HEK293 (cell line): ENCODE results near the gene CHST12.

Experiments used
- CTCF ChIA-PET: fragments of 350-600 bp; formaldehyde crosslinking; extraction: SDS; loops from one replicate; lab custom pipeline; 2021; ENCODE audit warnings: antibody characterized with exemption; lab: Yijun Ruan, JAX
- POLR2A ChIA-PET: fragments of 300-600 bp; formaldehyde crosslinking; extraction: SDS; loops from one replicate; lab custom pipeline; 2020; ENCODE audit warnings: antibody characterized with exemption, inconsistent platforms; lab: Yijun Ruan, JAX
- H3K27ac ChIP-seq: fragments of 200-500 bp; sonication (Bioruptor generic); 2 replicates; pipeline ENCODE4 v1.5.1; 2014; ENCODE audit warnings: low read depth, low read length, control low read depth, inconsistent platforms; ENCODE audit errors: extremely low read depth
- H3K36me3 ChIP-seq, 2 experiments: fragments of 200-500 bp in 1 of 2; sonication (Bioruptor generic) in 1 of 2; 1 replicate in 1 of 2; 2 replicates in 1 of 2; pipeline ENCODE4 v1.5.1; 2014 to 2017; ENCODE audit warnings: inconsistent platforms in 2 of 2, low read length in 2 of 2; ENCODE audit not compliant: control insufficient read depth in 2 of 2, insufficient read depth in 1 of 2
- H3K4me1 ChIP-seq: fragments of 200-500 bp; sonication (Bioruptor generic); 2 replicates; pipeline ENCODE4 v1.5.1; 2014; ENCODE audit warnings: mild to moderate bottlenecking, low read length, inconsistent platforms; ENCODE audit not compliant: control insufficient read depth, insufficient read depth
- H3K4me3 ChIP-seq: 2 replicates; pipeline ENCODE4 v1.5.1; 2011; ENCODE audit warnings: low read depth, mild to moderate bottlenecking, control low read depth, low read length, moderate library complexity
- H3K9me3 ChIP-seq: fragments of 200-500 bp; sonication (Bioruptor generic); 2 replicates; pipeline ENCODE4 v1.5.1; 2014; ENCODE audit warnings: low read depth, low read length, inconsistent platforms; ENCODE audit not compliant: control insufficient read depth, insufficient read depth
- GLI4 ChIP-seq: fragments of 450-650 bp; formaldehyde crosslinking; IDR thresholded peaks from 2 replicates; pipeline ENCODE4 v1.5.1; 2016; ENCODE audit warnings: missing biosample characterization, missing genetic modification characterization
- HOXD13 ChIP-seq: sonication (generic); formaldehyde crosslinking; IDR thresholded peaks from 2 replicates; pipeline ENCODE4 v1.8.0; 2022; ENCODE audit warnings: missing genetic modification reagents, borderline replicate concordance
- MZF1 ChIP-seq: fragments of 450-650 bp; formaldehyde crosslinking; IDR thresholded peaks from 2 replicates; pipeline ENCODE4 v1.5.1; 2017; ENCODE audit warnings: missing biosample characterization, missing genetic modification characterization, borderline replicate concordance
- PRDM10 ChIP-seq: fragments of 450-650 bp; formaldehyde crosslinking; IDR thresholded peaks from 2 replicates; pipeline ENCODE4 v1.5.1; 2016; ENCODE audit warnings: missing biosample characterization, missing genetic modification characterization
- WT1 ChIP-seq: fragments of 450-650 bp; formaldehyde crosslinking; IDR thresholded peaks from 2 replicates; pipeline ENCODE4 v1.5.1; 2016; ENCODE audit warnings: missing biosample characterization, missing genetic modification characterization
- ZBTB26 ChIP-seq: fragments of 450-650 bp; formaldehyde crosslinking; optimal IDR thresholded peaks from 2 replicates; pipeline ENCODE3; 2016; ENCODE audit warnings: missing biosample characterization, mild to moderate bottlenecking, missing genetic modification characterization
- ZNF184 ChIP-seq: fragments of 450-650 bp; IDR thresholded peaks from 2 replicates; pipeline ENCODE4 v1.5.1; 2018; ENCODE audit warnings: missing biosample characterization, mild to moderate bottlenecking, missing genetic modification characterization
- ZNF19 ChIP-seq: fragments of 450-650 bp; formaldehyde crosslinking; IDR thresholded peaks from 2 replicates; pipeline ENCODE4; 2016; ENCODE audit warnings: missing biosample characterization, missing genetic modification characterization, low read depth
- ZNF214 ChIP-seq: fragments of 450-650 bp; formaldehyde crosslinking; IDR thresholded peaks from 2 replicates; pipeline ENCODE4 v1.5.1; 2017; ENCODE audit warnings: missing biosample characterization, mild to moderate bottlenecking, missing genetic modification characterization, borderline replicate concordance
- ZNF341 ChIP-seq: fragments of 450-650 bp; formaldehyde crosslinking; IDR thresholded peaks from 2 replicates; pipeline ENCODE4; 2016; ENCODE audit warnings: low read depth, missing biosample characterization, missing genetic modification characterization
- ZNF350 ChIP-seq: fragments of 450-650 bp; formaldehyde crosslinking; IDR thresholded peaks from 2 replicates; pipeline ENCODE4 v1.5.0; 2017; ENCODE audit warnings: missing biosample characterization, mild to moderate bottlenecking, missing genetic modification characterization
- ZNF366 ChIP-seq: fragments of 450-650 bp; formaldehyde crosslinking; conservative IDR thresholded peaks from 2 replicates; pipeline ENCODE4 v1.5.1; 2016; ENCODE audit warnings: missing biosample characterization, missing genetic modification characterization
- ZNF510 ChIP-seq: fragments of 450-650 bp; formaldehyde crosslinking; IDR thresholded peaks from 2 replicates; pipeline ENCODE4 v1.5.1; 2018; ENCODE audit warnings: mild to moderate bottlenecking, missing genetic modification characterization, missing biosample characterization; ENCODE audit not compliant: insufficient replicate concordance
- ZNF585B ChIP-seq: fragments of 450-650 bp; formaldehyde crosslinking; IDR thresholded peaks from 2 replicates; pipeline ENCODE4 v1.5.1; 2016; ENCODE audit warnings: missing biosample characterization, missing genetic modification characterization
- ZNF658 ChIP-seq: fragments of 450-650 bp; formaldehyde crosslinking; IDR thresholded peaks from 2 replicates; pipeline ENCODE4; 2016; ENCODE audit warnings: missing biosample characterization, missing genetic modification characterization
- ZNF768 ChIP-seq: fragments of 450-650 bp; formaldehyde crosslinking; IDR thresholded peaks from 2 replicates; pipeline ENCODE4 v1.5.1; 2018; ENCODE audit warnings: missing biosample characterization, mild to moderate bottlenecking, missing genetic modification characterization
- TF ChIP-seq, protein P1 (sequence below): fragments of 450-650 bp; formaldehyde crosslinking; IDR thresholded peaks from 2 replicates; pipeline ENCODE4 v1.5.1; 2016; ENCODE audit warnings: missing biosample characterization, missing genetic modification characterization
- TF ChIP-seq, protein P2 (sequence below): fragments of 450-650 bp; formaldehyde crosslinking; IDR thresholded peaks from 2 replicates; pipeline ENCODE4 v1.5.1; 2016; ENCODE audit warnings: missing biosample characterization, missing genetic modification characterization
- TF ChIP-seq, protein P3 (sequence below): fragments of 450-650 bp; formaldehyde crosslinking; IDR thresholded peaks from 2 replicates; pipeline ENCODE4 v1.5.1; 2016; ENCODE audit warnings: missing biosample characterization, missing genetic modification characterization

The CHST12 gene

DNA sequence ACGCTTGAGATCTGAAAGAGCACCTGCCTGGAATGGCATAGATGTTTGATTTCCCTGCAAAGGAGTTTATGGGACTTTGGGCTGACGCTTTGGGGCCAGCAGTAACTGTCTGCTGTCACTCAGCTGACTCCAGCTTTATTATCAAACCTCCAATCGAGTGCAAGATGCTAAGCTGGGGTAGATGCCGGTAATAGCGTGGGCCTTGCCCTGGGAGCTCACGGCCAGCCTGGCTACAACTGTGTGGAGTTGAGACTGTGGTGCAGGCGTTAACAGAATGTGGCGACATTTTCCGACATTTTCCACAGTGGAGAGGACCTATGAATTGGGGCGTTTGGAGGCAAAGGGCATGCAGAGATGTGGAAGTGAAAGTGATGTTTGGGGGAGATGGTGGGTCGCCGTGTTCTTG is 1.3 kb downstream of the CHST12 start:
- Histone ChIP-seq H3K36me3 (no peaks in the 10 kb centered on the region), H3K4me3 (peak overlapping the region; percentile 74; the same call in 1 of the 2 replicates), H3K4me1 (peaks cover 15% of the 10 kb centered on the region), H3K9me3 (no peaks in the 10 kb centered on the region), H3K27ac (no peak overlapping the region)
- ChIA-PET CTCF (interaction anchor here (1.2 to 3.0 kb wide), 2 partner anchors 27 to 64 kb away, joined by 4 to 10 read pairs; no protein-coding TSS in a partner anchor), POLR2A (interaction anchor here (0.6 kb wide), 2 partner anchors 27 to 391 kb away, joined by 4 to 5 read pairs; no protein-coding TSS in a partner anchor)
- TF ChIP-seq ZNF214 (tag by site-specific recombination) = no peak
- no peak for TF ChIP-seq HOXD13
- peak; percentile 74 for TF ChIP-seq ZNF341 (tag by site-specific recombination)
- TF ChIP-seq GLI4 = no peak
- TF ChIP-seq ZNF768 = no peak
- TF ChIP-seq, all 188 proteins: peak for 1

DNA sequence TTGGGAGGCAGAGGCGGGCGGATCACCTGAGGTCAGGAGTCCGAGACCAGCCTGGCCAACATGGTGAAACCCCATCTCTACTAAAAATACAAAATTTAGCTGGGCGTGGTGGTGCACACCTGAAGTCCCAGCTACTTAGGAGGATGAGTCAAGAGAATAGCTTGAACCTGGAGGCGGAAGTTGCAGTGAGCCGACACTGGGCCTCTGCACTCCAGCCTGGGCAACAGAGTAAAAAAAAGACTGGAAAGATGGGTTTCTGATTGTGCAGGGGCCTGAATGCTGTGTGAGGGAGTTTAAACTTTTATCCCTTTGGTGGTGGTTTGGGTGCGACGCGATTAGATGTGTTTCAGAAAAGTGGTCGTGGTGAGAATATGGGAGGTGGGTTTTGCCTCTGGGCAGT is 1.8 kb downstream of the CHST12 start:
- ChIA-PET CTCF (interaction anchor here (0.5 to 3.0 kb wide), 4 partner anchors 27 to 826 kb away, joined by 3 to 10 read pairs (median 4); no protein-coding TSS in a partner anchor), POLR2A (interaction anchor here (0.6 kb wide), 1 partner anchor 28 kb away, joined by 5 read pairs; no protein-coding TSS in a partner anchor)
- TF ChIP-seq ZNF658 (tag by site-specific recombination) = no peak
- TF ChIP-seq, protein P1, sequence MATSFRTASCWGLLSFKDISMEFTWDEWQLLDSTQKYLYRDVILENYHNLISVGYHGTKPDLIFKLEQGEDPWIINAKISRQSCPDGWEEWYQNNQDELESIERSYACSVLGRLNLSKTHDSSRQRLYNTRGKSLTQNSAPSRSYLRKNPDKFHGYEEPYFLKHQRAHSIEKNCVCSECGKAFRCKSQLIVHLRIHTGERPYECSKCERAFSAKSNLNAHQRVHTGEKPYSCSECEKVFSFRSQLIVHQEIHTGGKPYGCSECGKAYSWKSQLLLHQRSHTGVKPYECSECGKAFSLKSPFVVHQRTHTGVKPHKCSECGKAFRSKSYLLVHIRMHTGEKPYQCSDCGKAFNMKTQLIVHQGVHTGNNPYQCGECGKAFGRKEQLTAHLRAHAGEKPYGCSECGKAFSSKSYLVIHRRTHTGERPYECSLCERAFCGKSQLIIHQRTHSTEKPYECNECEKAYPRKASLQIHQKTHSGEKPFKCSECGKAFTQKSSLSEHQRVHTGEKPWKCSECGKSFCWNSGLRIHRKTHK (tag by site-specific recombination) = no peak
- TF ChIP-seq ZNF350 (tag by site-specific recombination) = no peak
- no peak for TF ChIP-seq ZNF366 (tag by site-specific recombination)
- TF ChIP-seq, protein P2, sequence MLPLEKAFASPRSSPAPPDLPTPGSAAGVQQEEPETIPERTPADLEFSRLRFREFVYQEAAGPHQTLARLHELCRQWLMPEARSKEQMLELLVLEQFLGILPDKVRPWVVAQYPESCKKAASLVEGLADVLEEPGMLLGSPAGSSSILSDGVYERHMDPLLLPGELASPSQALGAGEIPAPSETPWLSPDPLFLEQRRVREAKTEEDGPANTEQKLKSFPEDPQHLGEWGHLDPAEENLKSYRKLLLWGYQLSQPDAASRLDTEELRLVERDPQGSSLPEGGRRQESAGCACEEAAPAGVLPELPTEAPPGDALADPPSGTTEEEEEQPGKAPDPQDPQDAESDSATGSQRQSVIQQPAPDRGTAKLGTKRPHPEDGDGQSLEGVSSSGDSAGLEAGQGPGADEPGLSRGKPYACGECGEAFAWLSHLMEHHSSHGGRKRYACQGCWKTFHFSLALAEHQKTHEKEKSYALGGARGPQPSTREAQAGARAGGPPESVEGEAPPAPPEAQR (tag by site-specific recombination) = no peak
- no peak for TF ChIP-seq ZNF585B (tag by site-specific recombination)
- TF ChIP-seq PRDM10 (tag by site-specific recombination) = no peak
- no peak for TF ChIP-seq ZNF184
- TF ChIP-seq WT1 (tag by site-specific recombination) = no peak
- TF ChIP-seq, protein P3, sequence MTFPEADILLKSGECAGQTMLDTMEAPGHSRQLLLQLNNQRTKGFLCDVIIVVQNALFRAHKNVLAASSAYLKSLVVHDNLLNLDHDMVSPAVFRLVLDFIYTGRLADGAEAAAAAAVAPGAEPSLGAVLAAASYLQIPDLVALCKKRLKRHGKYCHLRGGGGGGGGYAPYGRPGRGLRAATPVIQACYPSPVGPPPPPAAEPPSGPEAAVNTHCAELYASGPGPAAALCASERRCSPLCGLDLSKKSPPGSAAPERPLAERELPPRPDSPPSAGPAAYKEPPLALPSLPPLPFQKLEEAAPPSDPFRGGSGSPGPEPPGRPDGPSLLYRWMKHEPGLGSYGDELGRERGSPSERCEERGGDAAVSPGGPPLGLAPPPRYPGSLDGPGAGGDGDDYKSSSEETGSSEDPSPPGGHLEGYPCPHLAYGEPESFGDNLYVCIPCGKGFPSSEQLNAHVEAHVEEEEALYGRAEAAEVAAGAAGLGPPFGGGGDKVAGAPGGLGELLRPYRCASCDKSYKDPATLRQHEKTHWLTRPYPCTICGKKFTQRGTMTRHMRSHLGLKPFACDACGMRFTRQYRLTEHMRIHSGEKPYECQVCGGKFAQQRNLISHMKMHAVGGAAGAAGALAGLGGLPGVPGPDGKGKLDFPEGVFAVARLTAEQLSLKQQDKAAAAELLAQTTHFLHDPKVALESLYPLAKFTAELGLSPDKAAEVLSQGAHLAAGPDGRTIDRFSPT (tag by site-specific recombination) = no peak
- no peak for TF ChIP-seq ZNF510 (tag by site-specific recombination)
- no peak for TF ChIP-seq ZNF19 (tag by site-specific recombination)
- TF ChIP-seq MZF1 = no peak
- no peak for TF ChIP-seq ZBTB26
- H3K27ac ChIP-seq = no peak overlapping the region
- H3K4me1 ChIP-seq = peaks cover 17% of the 10 kb centered on the region
- H3K4me3 ChIP-seq = no peak overlapping the region
- no peaks in the 10 kb centered on the region for H3K9me3 ChIP-seq
- no peaks in the 10 kb centered on the region for H3K36me3 ChIP-seq
